H54 (cell line): Measurements from ENCODE around the gene DNAJB6.
A peak's percentile ranks its signal among the peaks of the same experiment; 100 is the strongest.

Source experiments
- DNase-seq: peaks from one replicate; pipeline ENCODE4 v3.0.0; 2011; ENCODE audit warnings: low spot score, mixed read lengths; ENCODE audit not compliant: insufficient read length
- FAIRE-seq: peaks from 3 replicates; lab custom pipeline; 2011; peaks lifted over from hg19 to GRCh38; lab: Jason Lieb, UNC
- POLR2A ChIP-seq: IDR thresholded peaks from 2 replicates; pipeline ENCODE4 v1.6.1; 2011; ENCODE audit warnings: low read depth, mild to moderate bottlenecking, low read length

Gene DNAJB6

DNA sequence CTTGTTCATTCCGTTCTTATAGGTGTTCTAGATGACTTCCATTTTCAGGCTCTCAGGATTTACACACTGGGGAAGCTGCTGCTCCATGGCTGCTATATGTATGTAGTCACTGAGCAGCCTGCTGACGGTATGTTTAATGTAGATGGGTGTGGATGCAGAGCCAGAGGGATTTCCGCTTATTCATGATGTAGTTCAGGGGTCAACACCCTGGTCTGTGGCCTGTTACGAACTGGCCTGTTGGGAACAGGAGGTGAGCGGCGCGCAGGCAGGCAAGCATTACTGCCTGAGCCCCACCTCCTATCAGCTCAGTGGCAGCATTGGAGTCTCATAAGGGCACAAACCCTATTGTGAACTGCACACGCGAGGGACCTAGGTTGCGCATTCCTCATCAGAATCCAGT is 33.9 kb downstream of the DNAJB6 start:
- FAIRE-seq: no peak
- no peak for DNase-seq
- TF ChIP-seq POLR2A: no peak

GRCh38 chr7:157371296-157371695 is 34.5 kb downstream of the DNAJB6 start:
- no peak for TF ChIP-seq POLR2A
- FAIRE-seq: no peak

DNA sequence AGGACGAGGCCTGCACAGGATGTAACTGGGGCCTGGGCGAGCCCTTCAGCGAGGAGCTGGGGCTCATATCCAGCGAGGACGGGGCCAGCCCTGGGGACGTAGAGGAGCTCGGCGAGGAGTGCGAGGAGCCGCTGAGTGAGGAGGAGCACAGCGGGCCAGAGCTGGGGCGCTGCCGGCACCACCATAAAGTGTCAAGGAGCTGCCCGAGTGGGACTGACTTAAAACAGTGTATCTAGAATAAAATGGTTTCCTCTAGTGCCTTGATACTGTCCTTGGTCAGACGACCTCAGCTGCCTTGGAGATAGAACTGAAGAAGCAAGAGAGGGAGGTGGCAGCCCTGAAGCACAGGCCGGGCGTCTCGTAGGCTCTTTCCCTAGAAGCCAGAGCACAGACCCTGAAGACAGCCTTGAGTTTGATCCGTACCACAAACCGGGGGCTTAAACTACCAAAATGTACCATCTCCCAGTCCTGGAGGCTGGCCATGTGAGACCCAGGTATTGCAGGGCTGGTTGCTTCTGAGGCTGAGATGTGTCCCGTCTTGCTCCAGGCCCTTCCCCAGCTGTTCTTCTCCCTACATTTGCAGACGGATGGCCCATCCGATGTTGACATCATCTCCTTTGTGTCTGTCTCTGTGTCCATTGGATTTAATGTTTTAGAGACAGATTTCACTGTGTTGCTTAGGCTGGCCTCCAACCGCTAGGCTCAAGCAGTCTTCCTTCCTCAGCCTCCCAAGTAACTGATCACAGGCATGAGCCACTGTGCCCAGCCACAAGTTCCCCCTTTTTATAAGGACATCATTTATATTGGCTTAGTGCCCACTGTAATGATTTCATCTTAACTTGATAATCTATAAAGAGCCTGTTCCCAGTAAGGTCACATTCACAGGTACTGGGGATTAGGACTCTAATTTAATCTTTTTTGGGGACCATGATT is 35.8 kb downstream of the DNAJB6 start:
- no peak for FAIRE-seq
- no peak for TF ChIP-seq POLR2A
- DNase-seq: no peak

More at GRCh38 chr7:157371296-157371695, 34.5 kb downstream of the DNAJB6 start:
- DNase-seq: no peak

DNA sequence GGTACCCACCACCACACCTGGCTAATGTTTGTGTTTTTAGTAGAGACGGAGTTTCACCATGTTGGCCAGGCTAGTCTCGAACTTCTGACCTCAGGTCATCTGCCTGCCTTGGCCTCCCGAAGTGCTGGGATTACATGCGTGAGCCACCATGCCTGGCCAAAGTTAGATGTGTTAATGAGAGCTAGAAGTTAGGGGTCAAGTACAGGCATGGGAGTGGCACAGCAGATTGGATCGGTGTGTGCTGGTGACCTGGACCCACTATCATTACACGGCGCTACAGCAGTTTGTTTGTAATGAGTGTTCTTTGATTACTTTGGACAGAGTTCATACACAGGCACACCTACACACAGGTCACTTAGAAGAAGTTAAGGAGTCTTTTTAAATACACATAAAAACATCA is 36.7 kb downstream of the DNAJB6 start:
- no peak for TF ChIP-seq POLR2A
- DNase-seq: no peak
- no peak for FAIRE-seq

- no peak for TF ChIP-seq POLR2A
- no peak for FAIRE-seq
Observed at GRCh38 chr7:157375410-157375809, 38.6 kb downstream of the DNAJB6 start.

GRCh38 chr7:157377436-157378124 is 40.8 kb downstream of the DNAJB6 start:
- FAIRE-seq (no peak), DNase-seq (no peak)
- TF ChIP-seq POLR2A: no peak

More at GRCh38 chr7:157375410-157375809, 38.6 kb downstream of the DNAJB6 start:
- no peak for DNase-seq

DNA sequence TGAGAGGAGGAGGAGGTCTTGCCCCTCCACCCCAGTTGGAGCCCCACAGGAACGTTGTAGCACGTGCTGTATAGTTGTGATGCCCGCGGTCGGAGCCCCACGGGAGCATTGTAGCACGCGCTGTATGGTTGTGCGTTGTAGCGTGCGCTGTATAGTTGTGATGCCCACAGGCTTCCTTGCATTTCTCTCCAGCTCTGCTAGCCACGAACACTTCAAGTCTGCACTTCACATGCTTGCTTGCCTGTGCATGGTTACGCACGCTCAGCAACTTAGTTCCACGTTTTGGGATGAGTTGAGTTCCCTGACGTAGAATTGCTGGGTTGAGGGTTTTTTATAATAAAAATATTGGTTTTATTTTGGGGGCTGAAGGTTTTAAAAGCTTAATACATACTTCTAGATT is 41.6 kb downstream of the DNAJB6 start:
- FAIRE-seq: no peak
- no peak for DNase-seq
- no peak for TF ChIP-seq POLR2A

- no peak for DNase-seq
- no peak for FAIRE-seq
- TF ChIP-seq POLR2A: no peak
Observed at GRCh38 chr7:157379493-157379892, 42.7 kb downstream of the DNAJB6 start.

GRCh38 chr7:157380416-157380815 is 43.6 kb downstream of the DNAJB6 start:
- no peak for TF ChIP-seq POLR2A
- FAIRE-seq (no peak), DNase-seq (no peak)

- FAIRE-seq (no peak), DNase-seq (no peak)
- no peak for TF ChIP-seq POLR2A
Observed at GRCh38 chr7:157383868-157384267, 47.1 kb downstream of the DNAJB6 start.

DNA sequence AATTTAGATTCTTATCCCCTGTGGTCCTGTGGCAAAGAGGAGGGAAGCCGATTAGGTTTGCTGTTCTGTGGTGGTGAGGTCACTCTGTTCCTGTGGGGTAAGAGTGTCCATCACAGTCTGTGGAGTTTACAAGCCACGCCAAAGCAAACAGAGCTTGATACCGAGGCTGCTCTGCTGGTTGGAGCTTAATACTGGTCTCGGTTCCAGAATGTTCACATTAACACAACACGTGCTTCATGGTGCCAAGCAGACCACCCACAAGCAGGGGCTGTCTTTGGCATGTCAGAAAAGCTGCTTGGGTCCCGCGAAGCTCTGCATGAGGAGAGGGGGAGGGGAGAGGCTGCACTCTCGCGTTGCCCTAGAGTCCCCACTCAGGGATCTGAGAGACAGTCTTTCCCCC is 47.5 kb downstream of the DNAJB6 start:
- no peak for TF ChIP-seq POLR2A
- DNase-seq (no peak), FAIRE-seq (no peak)

DNA sequence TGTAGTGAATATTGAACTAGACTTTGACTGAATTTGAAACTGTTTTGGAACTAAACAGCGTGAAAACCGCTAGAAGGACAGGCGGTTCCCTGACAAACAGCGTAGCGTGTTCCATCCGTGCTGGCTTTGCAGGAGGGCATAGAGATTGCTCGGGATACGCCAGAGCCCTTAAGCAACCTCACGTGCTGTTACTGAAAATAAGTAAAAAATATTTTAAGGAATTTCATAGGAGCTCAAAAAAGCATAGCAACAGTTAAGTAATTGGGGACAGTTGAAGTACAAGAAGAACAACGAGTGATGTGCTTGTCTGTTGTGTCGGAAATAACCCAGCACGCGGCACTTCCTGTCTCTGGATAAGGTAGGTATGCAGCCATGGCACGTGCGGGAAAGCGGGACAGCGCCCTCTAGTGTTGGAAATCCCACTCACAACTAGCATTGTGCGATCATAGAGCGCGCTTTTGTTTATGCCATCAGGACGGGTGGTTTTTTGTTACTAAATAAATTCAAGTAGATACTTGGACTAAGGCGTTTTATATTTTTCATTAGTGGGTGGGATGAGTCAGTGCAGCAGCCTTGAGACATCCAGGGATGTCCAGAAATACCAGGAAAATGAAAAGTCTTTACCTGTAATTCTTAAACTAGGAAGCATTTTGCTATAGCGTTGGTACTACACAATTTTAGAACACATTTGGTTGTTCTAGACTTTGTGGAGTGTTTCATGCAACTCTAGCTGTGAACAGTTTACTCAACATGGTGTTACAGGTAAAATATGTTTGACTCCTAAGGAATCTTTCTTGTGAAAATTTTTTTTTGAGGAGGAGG is 50.4 kb downstream of the DNAJB6 start:
- peak; percentile 35 for DNase-seq
- no peak for TF ChIP-seq POLR2A
- FAIRE-seq: no peak

DNA sequence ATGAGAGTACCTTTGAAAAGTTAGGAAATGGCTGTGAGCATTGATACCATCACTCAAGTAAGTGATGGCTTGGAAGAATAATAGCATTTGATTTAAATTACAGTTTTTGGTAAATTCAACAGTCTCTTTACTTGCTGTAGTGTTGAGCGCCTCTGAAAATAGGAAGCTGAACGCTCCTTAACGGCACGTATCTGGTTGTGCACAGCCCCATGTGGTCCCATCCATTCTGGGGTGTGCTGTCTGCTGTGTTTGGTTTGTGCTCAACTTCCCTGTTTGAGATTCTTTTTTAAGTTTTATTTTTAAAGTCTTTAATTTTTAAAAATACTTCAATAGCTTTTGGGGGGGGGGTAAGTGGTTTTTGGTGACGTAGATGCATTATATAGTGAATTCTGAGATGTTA is 51.5 kb downstream of the DNAJB6 start:
- FAIRE-seq (no peak), DNase-seq (no peak)
- no peak for TF ChIP-seq POLR2A
